Adrenal gland (tissue), 12 donors: ENCODE results near the gene MORN1. TPM values are rescaled to one million over a fixed set of nuclear protein-coding genes. Genes with fewer than 3 reads are reported as not detected.

ENCODE experiments used
- DNase-seq, 7 donors: peaks; one replicate each; pipeline ENCODE4 v3.0.0-alpha.2; 2019 to 2020
- H3K27ac ChIP-seq, 5 donors: fragments of 200-600 bp; sonication (generic) in 4 of 5; 1 replicate in 3 of 5; 2 replicates in 2 of 5; pipeline versions ENCODE4 v1.5.1 to v1.8.0; 2016 to 2020; ENCODE audit warnings: mild to moderate bottlenecking in 1 of 5
- H3K27me3 ChIP-seq: fragments of 200-600 bp; 2 replicates; pipeline ENCODE4 v1.8.0; 2021
- H3K36me3 ChIP-seq, 2 donors: fragments of 200-600 bp; replicated peaks in 1 of 2; 1 replicate in 1 of 2; 2 replicates in 1 of 2; pipeline versions ENCODE4 v1.5.1 to v1.8.0; 2018 to 2022
- H3K4me1 ChIP-seq, 2 donors: fragments of 200-600 bp; replicated peaks in 1 of 2; 1 replicate in 1 of 2; 2 replicates in 1 of 2; pipeline versions ENCODE4 v1.5.1 to v1.8.0; 2018 to 2021
- H3K4me3 ChIP-seq, 4 donors: fragments of 200-600 bp; sonication (generic) in 3 of 4; one replicate each; pipeline ENCODE4 v1.5.1; 2016 to 2018
- H3K9me3 ChIP-seq, 3 donors: fragments of 200-600 bp; sonication (generic) in 1 of 3; replicated peaks in 1 of 3; 1 replicate in 2 of 3; 2 replicates in 1 of 3; pipeline versions ENCODE4 v1.5.1 to v1.8.0; 2016 to 2021
- POLR2A ChIP-seq, 2 donors: fragments of 450-650 bp; IDR thresholded peaks; one replicate each; pipeline ENCODE4 v1.6.1; 2017; ENCODE audit warnings: antibody characterized with exemption in 2 of 2, mild to moderate bottlenecking in 2 of 2, moderate library complexity in 1 of 2
- WGBS, 4 donors: extraction: QIAGEN DNeasy Blood & Tissue Kit in 2 of 4; methylation state at CpG; one replicate each; pipeline versions ENCODE4 v1.1.5 to v1.1.7; 2013 to 2017; 5-methylcytosine and 5-hydroxymethylcytosine counted together
- intact Hi-C, 2 donors: fragments of 100-400 bp; cut with DNase I; formaldehyde crosslinking; loops; one replicate each; pipeline versions ENCODE4 v1.14.1 to v1.15.0; 2022 to 2023
- polyA plus RNA-seq, 3 donors: library from polyadenylated mRNA; stranded (reverse); fragments of 200-250 nt in 2 of 3; fragments of 350-450 nt in 1 of 3; fragmentation: Illumina TruSeq in 1 of 3; extraction: RNeasy Lipid Tissue Mini Kit (QIAGEN cat#74804) in 1 of 3; gene quantifications; one replicate each; pipeline ENCODE4 v1.2.3, GENCODE V29; 2013 to 2014
- total RNA-seq, 9 donors: library from RNA; depleted of rRNA in 4 of 9; stranded (reverse); fragments of >200 nt in 4 of 9; fragments of 120-200 nt in 1 of 9; fragmentation: NEBNext Ultra II Directional in 1 of 9; extraction: Animal tissue kit (Norgen Biotek cat#: 25700) in 1 of 9; gene quantifications; one replicate each; pipeline versions ENCODE4 v1.1.0 to v1.2.4, GENCODE V29; 2013 to 2023
- TF ChIP-seq, protein P1 (sequence below), 6 experiments: fragments of 450-650 bp in 4 of 6; fragments of 200-600 bp in 2 of 6; sonication (generic) in 1 of 6; IDR thresholded peaks; 1 replicate in 5 of 6; 2 replicates in 1 of 6; pipeline versions ENCODE4 v1.5.1 to v1.8.0; 2016 to 2021; ENCODE audit warnings: antibody characterized with exemption in 6 of 6, mild to moderate bottlenecking in 2 of 6, moderate library complexity in 1 of 6
- donor health status: healthy with polysubstance abuse.
- donor health status: Bipolar disorder and iron deficiency.
- donor health status: DM: yes; HTN: yes; CAD: no.
- donor health status: DM: no; HTN: no; CAD: no.
- donor health status: DM: no; HTN: no; CAD: no.
- donor health status: DM: yes; HTN: yes; CAD: no.

Gene MORN1
- total and polyA plus RNA-seq, 12 donors: 1.8 to 14.1 (median 8.7) TPM

- H3K27ac ChIP-seq: no peak overlapping the region
- no peak overlapping the region for H3K4me3 ChIP-seq
- peaks cover 21% of the 10 kb centered on the region for H3K27me3 ChIP-seq
- H3K36me3 ChIP-seq: no peaks in the 10 kb centered on the region
- TF ChIP-seq, protein P1, sequence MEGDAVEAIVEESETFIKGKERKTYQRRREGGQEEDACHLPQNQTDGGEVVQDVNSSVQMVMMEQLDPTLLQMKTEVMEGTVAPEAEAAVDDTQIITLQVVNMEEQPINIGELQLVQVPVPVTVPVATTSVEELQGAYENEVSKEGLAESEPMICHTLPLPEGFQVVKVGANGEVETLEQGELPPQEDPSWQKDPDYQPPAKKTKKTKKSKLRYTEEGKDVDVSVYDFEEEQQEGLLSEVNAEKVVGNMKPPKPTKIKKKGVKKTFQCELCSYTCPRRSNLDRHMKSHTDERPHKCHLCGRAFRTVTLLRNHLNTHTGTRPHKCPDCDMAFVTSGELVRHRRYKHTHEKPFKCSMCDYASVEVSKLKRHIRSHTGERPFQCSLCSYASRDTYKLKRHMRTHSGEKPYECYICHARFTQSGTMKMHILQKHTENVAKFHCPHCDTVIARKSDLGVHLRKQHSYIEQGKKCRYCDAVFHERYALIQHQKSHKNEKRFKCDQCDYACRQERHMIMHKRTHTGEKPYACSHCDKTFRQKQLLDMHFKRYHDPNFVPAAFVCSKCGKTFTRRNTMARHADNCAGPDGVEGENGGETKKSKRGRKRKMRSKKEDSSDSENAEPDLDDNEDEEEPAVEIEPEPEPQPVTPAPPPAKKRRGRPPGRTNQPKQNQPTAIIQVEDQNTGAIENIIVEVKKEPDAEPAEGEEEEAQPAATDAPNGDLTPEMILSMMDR (IDR thresholded peaks at IDR 0.05): peak; percentile 80 to 96 (median 88)
- TF ChIP-seq POLR2A (IDR thresholded peaks at IDR 0.05): no peak
- no peaks in the 10 kb centered on the region for H3K9me3 ChIP-seq
- intact Hi-C loops: loop anchor here (2.0 to 10.0 kb wide), 3 partner anchors 133 to 372 kb away; no protein-coding TSS in a partner anchor
- 2 to 9% (median 3%) methylated on average over 7 to 25 of the region's 25 CpGs for WGBS, 4 donors
- peak; percentile 67 to 88 (median 75) for DNase-seq
- peaks cover 13 to 26% of the 10 kb centered on the region in 2 donors for H3K4me1 ChIP-seq
Measured at GRCh38 chr1:2414297-2414958, 23.1 kb upstream of the MORN1 start.

DNA sequence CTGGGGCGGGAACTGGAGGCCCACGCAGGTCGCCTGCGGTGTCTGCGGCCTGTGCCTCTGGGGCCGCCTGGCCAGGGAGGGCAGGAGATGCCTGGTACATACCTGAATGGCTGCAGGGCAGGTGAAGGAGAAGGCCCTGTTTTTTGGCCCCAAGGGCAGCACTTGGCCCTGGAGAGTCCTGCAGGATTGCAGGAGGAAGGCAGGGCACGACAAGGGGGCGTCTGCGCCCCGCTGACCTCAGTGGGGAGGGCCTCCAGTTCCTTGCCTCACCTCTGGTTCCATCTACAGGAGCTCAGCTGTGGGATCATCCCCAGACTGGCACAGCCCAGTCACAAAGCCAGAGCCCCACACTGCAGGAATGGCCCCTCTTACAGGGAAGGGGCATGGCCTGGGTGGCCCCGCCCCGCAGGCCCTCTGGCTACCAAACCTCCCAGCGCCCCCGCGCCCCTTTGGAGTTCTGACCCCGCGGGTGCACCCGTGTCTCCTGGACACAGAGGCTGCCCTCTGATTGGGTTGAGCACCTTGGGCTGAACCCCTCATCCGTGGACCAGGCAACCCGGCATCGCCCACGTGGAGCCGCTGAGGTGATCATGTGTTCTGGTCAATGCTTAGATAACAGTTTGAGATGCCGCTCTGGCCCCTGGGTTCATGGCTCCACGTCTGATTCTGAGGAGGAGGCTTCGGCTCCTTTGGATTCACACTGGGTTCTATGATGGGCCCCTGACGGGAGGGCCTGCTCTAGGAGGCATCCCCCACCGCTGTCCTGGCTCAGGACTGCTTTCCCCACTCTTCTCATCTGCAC lies 22.3 kb upstream of the MORN1 start:
- TF ChIP-seq, protein P1 (IDR thresholded peaks at IDR 0.05): no peak
- no peak for TF ChIP-seq POLR2A (IDR thresholded peaks at IDR 0.05)
- WGBS, 4 donors: 38 to 62% (median 54%) methylated on average over 8 to 28 of the region's 28 CpGs
- H3K27ac ChIP-seq: peak overlapping the region in 3 of 5 donors; percentile 58 to 94 (median 80)
- no peaks in the 10 kb centered on the region for H3K9me3 ChIP-seq
- DNase-seq: peak in 1 of 7 donors; percentile 70
- H3K4me3 ChIP-seq: peak overlapping the region in 2 of 4 donors; percentile 61 to 98
- intact Hi-C loops: loop anchor here (2.0 to 10.0 kb wide), 3 partner anchors 134 to 373 kb away; no protein-coding TSS in a partner anchor
- peaks cover 18 to 33% of the 10 kb centered on the region in 2 donors for H3K4me1 ChIP-seq
- peaks cover 14% of the 10 kb centered on the region for H3K27me3 ChIP-seq
- peaks cover 0 to 2% of the 10 kb centered on the region in 2 donors for H3K36me3 ChIP-seq

DNA sequence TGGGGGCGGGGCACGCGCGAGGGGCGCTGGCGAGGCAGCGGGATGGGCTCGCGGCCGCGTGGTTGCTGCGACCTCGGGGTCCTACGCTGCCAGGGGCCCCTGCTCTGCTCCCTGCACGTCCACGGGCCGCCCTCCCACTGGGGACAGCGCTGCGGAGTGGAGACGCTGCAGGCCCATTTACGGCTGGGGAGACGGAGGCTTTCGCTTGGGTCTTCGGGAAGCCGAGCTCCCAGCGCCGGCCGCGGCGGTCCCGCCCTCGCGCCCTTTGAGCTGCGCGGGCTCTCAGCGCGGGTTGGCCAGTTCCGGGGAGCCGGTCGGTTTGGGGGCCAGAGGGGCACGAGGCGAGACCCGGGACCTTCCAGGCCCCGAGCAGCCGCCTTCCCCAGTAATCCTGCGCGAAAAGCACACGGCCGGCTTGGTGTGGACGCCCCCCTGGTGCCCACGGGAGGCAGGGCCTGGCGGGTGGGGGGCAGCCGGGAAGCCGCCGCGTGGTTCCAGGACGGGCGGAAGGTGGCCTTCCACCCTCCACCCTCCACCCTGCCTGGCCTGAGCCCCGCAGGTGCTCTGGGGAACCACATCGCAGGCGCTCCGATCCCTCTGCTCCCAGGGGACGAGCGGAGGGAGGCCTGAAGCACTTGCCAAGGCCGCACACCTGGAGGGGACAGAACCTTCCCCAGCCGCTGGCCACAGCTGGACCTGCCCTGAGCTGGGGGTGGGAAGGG lies 21.6 kb upstream of the MORN1 start:
- Histone ChIP-seq H3K36me3 (peaks cover 0 to 9% of the 10 kb centered on the region in 2 donors), H3K9me3 (no peaks in the 10 kb centered on the region), H3K4me3 (peak overlapping the region in 3 of 4 donors; percentile 51 to 98 (median 61)), H3K27ac (peak overlapping the region in 4 of 5 donors; percentile 50 to 94 (median 69)), H3K27me3 (peaks cover 14% of the 10 kb centered on the region), H3K4me1 (peaks cover 24 to 41% of the 10 kb centered on the region in 2 donors)
- TF ChIP-seq, protein P1 (IDR thresholded peaks at IDR 0.05): no peak
- peak in 1 of 2 donors; percentile 13 for TF ChIP-seq POLR2A (IDR thresholded peaks at IDR 0.05)
- 0 to 3% (median 1%) methylated on average over 5 to 66 of the region's 66 CpGs for whole genome bisulfite sequencing, 4 donors
- intact Hi-C loops: loop anchor here (5.0 to 10.0 kb wide), 2 partner anchors 134 to 232 kb away; no protein-coding TSS in a partner anchor
- DNase-seq: no peak
